Ishikawa (cell line): ENCODE data around the gene CYP17A1.

Experiments used
- CEBPB ChIP-seq: IDR thresholded peaks from 2 replicates; pipeline ENCODE4 v1.6.1; 2012
- CREB1 ChIP-seq: IDR thresholded peaks from 2 replicates; pipeline ENCODE4 v1.6.1; 2012; ENCODE audit warnings: low read depth
- EGR1 ChIP-seq: IDR thresholded peaks from 2 replicates; pipeline ENCODE4 v1.6.1; 2012
- EP300 ChIP-seq: IDR thresholded peaks from 2 replicates; pipeline ENCODE4 v1.6.1; 2012; ENCODE audit warnings: borderline replicate concordance
- FOXM1 ChIP-seq: IDR thresholded peaks from 2 replicates; pipeline ENCODE4 v1.6.1; 2012; ENCODE audit warnings: low read depth, borderline replicate concordance
- MAX ChIP-seq: IDR thresholded peaks from 2 replicates; pipeline ENCODE4 v1.6.1; 2012
- NFIC ChIP-seq: IDR thresholded peaks from 2 replicates; pipeline ENCODE4 v1.6.1; 2012
- RAD21 ChIP-seq: IDR thresholded peaks from 2 replicates; pipeline ENCODE4 v1.6.1; 2012; ENCODE audit warnings: low read depth
- REST ChIP-seq: IDR thresholded peaks from 2 replicates; pipeline ENCODE4 v1.6.1; 2012; ENCODE audit warnings: low read depth, mild to moderate bottlenecking
- TAF1 ChIP-seq: IDR thresholded peaks from 2 replicates; pipeline ENCODE4 v1.6.1; 2012; ENCODE audit warnings: low read depth, mild to moderate bottlenecking
- TCF12 ChIP-seq: IDR thresholded peaks from 2 replicates; pipeline ENCODE4 v1.6.1; 2012; ENCODE audit warnings: low read depth
- TEAD4 ChIP-seq: IDR thresholded peaks from 2 replicates; pipeline ENCODE4 v1.6.1; 2012
- USF1 ChIP-seq: IDR thresholded peaks from 2 replicates; pipeline ENCODE4 v1.6.1; 2012
- YY1 ChIP-seq: IDR thresholded peaks from 2 replicates; pipeline ENCODE4 v1.6.1; 2012; ENCODE audit warnings: low read depth
- ZBTB7A ChIP-seq: IDR thresholded peaks from 2 replicates; pipeline ENCODE4 v1.6.1; 2012; ENCODE audit warnings: low read depth

CYP17A1 gene

GRCh38 chr10:102795453-102796406 is 41.5 kb downstream of the CYP17A1 start:
- TF ChIP-seq USF1 (no peak), NFIC (no peak), FOXM1 (no peak), TCF12 (no peak), EGR1 (no peak)

GRCh38 chr10:102791754-102792395 is 45.3 kb downstream of the CYP17A1 start:
- TF ChIP-seq NFIC (no peak), EGR1 (no peak), RAD21 (no peak), FOXM1 (no peak), ZBTB7A (no peak), EP300 (no peak), REST (no peak), TEAD4 (no peak), USF1 (no peak)

- no peak for TF ChIP-seq RAD21
- no peak for TF ChIP-seq TEAD4
- TF ChIP-seq TAF1, result no peak
These were observed 51.4 kb downstream of the CYP17A1 start for GRCh38 chr10:102785818-102786217.

- no peak for TF ChIP-seq EP300
- TF ChIP-seq TEAD4, result no peak
- no peak for TF ChIP-seq CEBPB
- no peak for TF ChIP-seq RAD21
- no peak for TF ChIP-seq REST
- TF ChIP-seq ZBTB7A, result no peak
- no peak for TF ChIP-seq TCF12
- no peak for TF ChIP-seq MAX
- TF ChIP-seq TAF1, result no peak
- TF ChIP-seq NFIC, result no peak
- TF ChIP-seq FOXM1, result no peak
- TF ChIP-seq CREB1, result no peak
- no peak for TF ChIP-seq EGR1
- no peak for TF ChIP-seq YY1
- no peak for TF ChIP-seq USF1
These were observed 53.6 kb downstream of the CYP17A1 start for GRCh38 chr10:102783568-102783967.

GRCh38 chr10:102782673-102783551 is 54.3 kb downstream of the CYP17A1 start:
- no peak for TF ChIP-seq MAX
- no peak for TF ChIP-seq FOXM1
- no peak for TF ChIP-seq REST
- no peak for TF ChIP-seq YY1
- no peak for TF ChIP-seq TAF1
- no peak for TF ChIP-seq EGR1
- no peak for TF ChIP-seq TCF12
